Keratinocyte (primary cell): ENCODE data around the gene JAZF1. TPM values are rescaled to one million over a fixed set of nuclear protein-coding genes. Genes with fewer than 3 reads are reported as not detected.

Experiments used
- DNase-seq: peaks from one replicate; pipeline ENCODE4 v3.0.0-alpha.2; 2011; ENCODE audit warnings: low read depth, missing footprints, low spot score
- FAIRE-seq: peaks from 2 replicates; lab custom pipeline; 2011; peaks lifted over from hg19 to GRCh38; lab: Jason Lieb, UNC
- H2AFZ ChIP-seq: 2 replicates; pipeline ENCODE4 v1.6.0; 2012; ENCODE audit warnings: low read length, control low read depth, inconsistent platforms; ENCODE audit not compliant: control insufficient read depth
- H3K27ac ChIP-seq: 2 replicates; pipeline ENCODE4 v1.5.1; 2011; ENCODE audit warnings: low read length; ENCODE audit not compliant: control insufficient read depth, insufficient read depth
- H3K27me3 ChIP-seq: 3 replicates; pipeline ENCODE4 v1.6.0; 2011; ENCODE audit warnings: low read length; ENCODE audit not compliant: control insufficient read depth, insufficient read depth; ENCODE audit errors: extremely low read depth
- H3K36me3 ChIP-seq, 2 experiments: 2 replicates in 1 of 2; 3 replicates in 1 of 2; pipeline ENCODE4 v1.5.1; 2011; ENCODE audit warnings: low read length in 2 of 2, mild to moderate bottlenecking in 1 of 2; ENCODE audit not compliant: control insufficient read depth in 2 of 2, insufficient read depth in 2 of 2; ENCODE audit errors: extremely low read depth in 1 of 2
- H3K4me1 ChIP-seq: 3 replicates; pipeline ENCODE4 v1.5.1; 2011; ENCODE audit warnings: low read length; ENCODE audit not compliant: control insufficient read depth, insufficient read depth; ENCODE audit errors: extremely low read depth
- H3K4me2 ChIP-seq: 3 replicates; pipeline ENCODE4 v1.6.0; 2011; ENCODE audit warnings: low read depth, low read length; ENCODE audit not compliant: control insufficient read depth, insufficient read depth; ENCODE audit errors: extremely low read depth
- H3K4me3 ChIP-seq, 3 experiments: fragments of 200-600 bp in 1 of 3; sonication (generic) in 1 of 3; 2 replicates in 2 of 3; 3 replicates in 1 of 3; pipeline ENCODE4 v1.5.1; 2011 to 2016; ENCODE audit warnings: low read length in 3 of 3, mild to moderate bottlenecking in 3 of 3, control low read depth in 2 of 3, inconsistent platforms in 1 of 3, low read depth in 1 of 3, mixed read lengths in 1 of 3, mixed run types in 1 of 3, moderate library complexity in 1 of 3; ENCODE audit not compliant: control insufficient read depth in 2 of 3, insufficient read depth in 2 of 3; ENCODE audit errors: extremely low read depth in 1 of 3
- H3K79me2 ChIP-seq: 2 replicates; pipeline ENCODE4 v1.6.0; 2012; ENCODE audit warnings: low read length; ENCODE audit not compliant: control insufficient read depth, insufficient read depth
- H3K9ac ChIP-seq: 3 replicates; pipeline ENCODE4 v1.6.0; 2011; ENCODE audit warnings: low read length; ENCODE audit not compliant: control insufficient read depth, insufficient read depth; ENCODE audit errors: extremely low read depth
- H3K9me1 ChIP-seq: 3 replicates; pipeline ENCODE4 v1.6.0; 2011; ENCODE audit warnings: low read length; ENCODE audit not compliant: control insufficient read depth, insufficient read depth; ENCODE audit errors: extremely low read depth
- H3K9me3 ChIP-seq: 2 replicates; pipeline ENCODE4 v1.5.1; 2012; ENCODE audit warnings: low read depth, low read length; ENCODE audit not compliant: control insufficient read depth
- H4K20me1 ChIP-seq: 3 replicates; pipeline ENCODE4 v1.6.0; 2011; ENCODE audit warnings: low read length; ENCODE audit not compliant: control insufficient read depth, insufficient read depth; ENCODE audit errors: extremely low read depth
- CTCF ChIP-seq, 3 experiments: IDR thresholded peaks in 1 of 3; conservative IDR thresholded peaks in 1 of 3; optimal IDR thresholded peaks in 1 of 3; 2 replicates in 2 of 3; 3 replicates in 1 of 3; pipeline versions ENCODE3 to v1.5.1; 2011; ENCODE audit warnings: low read length in 3 of 3, mild to moderate bottlenecking in 3 of 3, moderate library complexity in 2 of 3, control low read depth in 1 of 3, inconsistent platforms in 1 of 3; ENCODE audit not compliant: insufficient read depth in 2 of 3; ENCODE audit errors: extremely low read depth in 1 of 3
- EZH2 ChIP-seq: IDR thresholded peaks from one replicate; pipeline ENCODE4 v1.6.1; 2012; ENCODE audit warnings: inconsistent platforms, mild to moderate bottlenecking, low read length, moderate library complexity
- dilution Hi-C: fragments of 300-500 bp; cut with MboI; formaldehyde crosslinking; loops from one replicate; pipeline ENCODE4 v1.7.0; 2020; ENCODE audit warnings: low sequenced_read_pairs; ENCODE audit not compliant: extremely low pct_ligation_motif_present
- polyA plus RNA-seq, 5 experiments: library from polyadenylated mRNA; depleted of rRNA in 3 of 5; stranded (reverse) in 3 of 5; stranded (forward) in 1 of 5; unstranded in 1 of 5; fragments of >200 nt; gene quantifications; 1 replicate in 1 of 5; 2 replicates in 3 of 5; 3 replicates in 1 of 5; pipeline versions ENCODE4 v1.2.1 to v1.2.3, GENCODE V29; 2011 to 2012; ENCODE audit warnings: missing spikeins in 2 of 5, low read depth in 1 of 5, low replicate concordance in 1 of 5

Gene JAZF1
- polyA plus RNA-seq, 1 donor (not counting 4 experiments of a cell fraction or from before 2014, with no cell fraction given): 2.5 TPM

DNA sequence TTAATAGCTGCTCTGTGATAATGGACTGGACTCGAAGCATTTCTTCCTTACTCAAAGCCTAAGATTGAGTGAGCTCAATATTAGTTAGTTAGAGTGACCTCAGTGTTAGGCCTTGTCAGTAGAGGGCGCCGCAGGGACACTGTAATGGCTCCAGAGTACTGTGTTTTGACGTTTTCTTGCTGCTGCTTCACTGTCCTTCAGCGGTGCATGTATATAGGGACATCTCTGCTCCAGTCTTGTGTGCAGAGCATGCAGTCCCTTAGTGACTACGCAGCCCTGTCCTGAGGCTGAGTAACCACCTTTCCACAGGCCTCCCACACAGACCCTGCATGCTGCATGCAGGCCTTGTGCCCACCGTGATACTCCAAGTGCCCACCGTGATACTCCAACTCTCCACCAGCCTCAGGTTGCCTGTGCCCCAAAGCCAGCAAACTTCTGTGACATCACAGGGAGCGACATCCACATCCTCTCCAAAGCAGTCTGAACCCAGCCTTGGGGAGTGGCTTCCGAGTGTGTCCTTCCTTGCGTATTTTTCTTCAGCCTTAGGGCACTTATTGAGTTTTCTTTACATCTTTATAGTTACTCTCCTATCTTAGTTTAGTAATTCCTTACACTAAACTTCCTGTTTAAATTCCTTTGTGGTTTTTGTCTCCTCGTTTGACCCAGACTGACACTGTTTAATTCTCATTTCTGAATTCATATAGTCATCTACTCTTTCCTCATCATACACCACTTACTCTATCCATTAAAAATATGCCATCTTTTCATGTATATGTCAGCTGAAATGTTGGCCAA is 118.2 kb downstream of the JAZF1 start:
- no peak for DNase-seq
- TF ChIP-seq CTCF (optimal IDR thresholded peaks at IDR 0.05 in 1 of 3, IDR thresholded peaks at IDR 0.05 in 1 of 3, conservative IDR thresholded peaks at IDR 0.05 in 1 of 3; ENCODE audit: extremely low read depth in 1 of 3, insufficient read depth in 2 of 3, low read length in 3 of 3) (peak; percentile 51 to 70 (median 69)), EZH2 (no peak)
- H3K27ac ChIP-seq: no peak overlapping the region

DNA sequence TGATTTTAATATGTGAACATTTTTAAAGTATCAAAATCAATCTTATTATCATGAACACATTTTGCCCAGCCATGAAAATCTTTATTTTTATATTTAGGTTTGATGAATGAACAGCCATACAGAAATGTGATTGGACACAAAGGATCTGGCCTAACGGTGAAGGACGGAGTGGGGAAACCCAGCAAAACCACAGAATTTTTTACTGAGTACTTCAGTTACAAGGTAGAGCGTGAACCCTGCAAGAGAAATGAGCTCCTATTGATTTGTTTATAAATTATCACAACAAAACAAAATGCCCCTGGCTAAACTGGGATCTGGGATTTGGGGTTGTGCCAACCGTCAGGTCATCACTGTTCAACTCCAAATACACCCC is 118.8 kb downstream of the JAZF1 start:
- Histone ChIP-seq H3K4me3 (no peak overlapping the region), H3K27ac (no peak overlapping the region), H3K4me2 (no peak overlapping the region), H3K9ac (no peak overlapping the region), H3K9me1 (peaks cover 3% of the 10 kb centered on the region), H3K36me3 (no peaks in the 10 kb centered on the region), H2AFZ (no peak overlapping the region), H4K20me1 (no peaks in the 10 kb centered on the region), H3K9me3 (no peaks in the 10 kb centered on the region), H3K79me2 (no peaks in the 10 kb centered on the region), H3K27me3 (no peaks in the 10 kb centered on the region), H3K4me1 (peaks cover 10% of the 10 kb centered on the region)
- DNase-seq (no peak), FAIRE-seq (no peak)
- TF ChIP-seq EZH2 (no peak), CTCF (optimal IDR thresholded peaks at IDR 0.05 in 1 of 3, IDR thresholded peaks at IDR 0.05 in 1 of 3, conservative IDR thresholded peaks at IDR 0.05 in 1 of 3; ENCODE audit: extremely low read depth in 1 of 3, insufficient read depth in 2 of 3, low read length in 3 of 3) (no peak)
- dilution Hi-C loops: no loop called here

More for the DNA sequence above, 118.2 kb downstream of the JAZF1 start:
- Histone ChIP-seq H3K79me2 (no peaks in the 10 kb centered on the region), H3K9me3 (no peaks in the 10 kb centered on the region), H3K9me1 (peaks cover 3% of the 10 kb centered on the region), H3K36me3 (no peaks in the 10 kb centered on the region), H3K4me2 (peak overlapping the region; percentile 37), H2AFZ (peak overlapping the region; percentile 52), H3K27me3 (no peaks in the 10 kb centered on the region), H3K4me1 (peaks cover 10% of the 10 kb centered on the region), H3K4me3 (no peak overlapping the region), H4K20me1 (no peaks in the 10 kb centered on the region), H3K9ac (no peak overlapping the region)
- dilution Hi-C loops: no loop called here
- FAIRE-seq: peak; percentile 62
